Measurements from ENCODE around the gene FLRT2. TPM values are rescaled to one million over a fixed set of nuclear protein-coding genes. Genes with fewer than 3 reads are reported as not detected.

The FLRT2 gene
- total and polyA plus RNA-seq, 10 of the 15 experiments (the other 5 are each of a cell fraction or from before 2014, with no cell fraction given), result 0.03 to 0.13 TPM; not detected in 8

- Histone ChIP-seq H2AFZ (ENCODE audit: control insufficient read depth, low read depth, low read length) (no peak overlapping the region), H3K36me3 (ENCODE audit: control insufficient read depth in 2 of 2, insufficient read depth in 2 of 2, low read length in 1 of 2) (no peaks in the 10 kb centered on the region), H3K4me3 (no peak overlapping the region), H3K9ac (ENCODE audit: control insufficient read depth, insufficient read depth, low read length) (no peak overlapping the region), H3K27ac (ENCODE audit: control insufficient read depth, insufficient read depth) (no peak overlapping the region), H4K20me1 (ENCODE audit: control insufficient read depth, insufficient read depth) (no peaks in the 10 kb centered on the region), H3K4me1 (ENCODE audit: control insufficient read depth, insufficient read depth, low read length) (no peaks in the 10 kb centered on the region), H3K27me3 (replicated peaks in 1 of 2; ENCODE audit: control insufficient read depth in 2 of 2, insufficient read depth in 2 of 2, low read length in 1 of 2) (no peaks in the 10 kb centered on the region), H3K79me2 (ENCODE audit: control insufficient read depth, insufficient read depth, low read length) (no peaks in the 10 kb centered on the region), H3K9me3 (replicated peaks; ENCODE audit: control insufficient read depth, insufficient read depth, low read length) (no peaks in the 10 kb centered on the region), H3K4me2 (ENCODE audit: control insufficient read depth, insufficient read depth) (no peak overlapping the region)
- DNase-seq (ENCODE audit: low read depth, low spot score) (no peak), ATAC-seq (no peak), FAIRE-seq (no peak)
- ChIA-PET SMC1A (ENCODE audit: uncharacterized antibody, unreplicated experiment) (interaction anchor here (0.9 kb wide), 1 partner anchor 32 kb away, joined by 3 read pairs; no protein-coding TSS in a partner anchor), CTCF (no interaction called here), POLR2A (no interaction called here), RAD21 (ENCODE audit: unreplicated experiment) (no interaction called here)
- BruUV-seq (replicated peaks), result no TSS peak
- in situ Hi-C loops (cut with MboI), result no loop called here
- intact Hi-C loops (cut with micrococcal nuclease; ENCODE audit: unreplicated experiment), result no loop called here
- WGBS (ENCODE audit: insufficient coverage, insufficient replicate concordance, low lambda C conversion rate, missing lambda C conversion rate), result 39% methylated on average over 6 of the region's 6 CpGs
- TF ChIP-seq NR2C1 (IDR thresholded peaks at IDR 0.05) (no peak), IRF3 (IDR thresholded peaks at IDR 0.05) (no peak), NRF1 (conservative IDR thresholded peaks at IDR 0.05; ENCODE audit: low read depth, low read length) (no peak), CBX3 (IDR thresholded peaks at IDR 0.05; ENCODE audit: borderline replicate concordance, low read depth) (no peak), ZSCAN29 (IDR thresholded peaks at IDR 0.05) (no peak), POU2F2 (IDR thresholded peaks at IDR 0.05; ENCODE audit: borderline replicate concordance, low read depth, low read length) (no peak), POLR2A (IDR thresholded peaks at IDR 0.05; ENCODE audit: low read depth, low read length) (no peak), NKRF (conservative IDR thresholded peaks at IDR 0.05) (no peak), SUZ12 (IDR thresholded peaks at IDR 0.05; ENCODE audit: unreplicated experiment) (no peak), TARDBP (IDR thresholded peaks at IDR 0.05; ENCODE audit: borderline replicate concordance) (no peak)
Observed at GRCh38 chr14:85675957-85676356, 146.0 kb downstream of the FLRT2 start.

Measured in GM12878 (cell line).